Effector memory CD8-positive, alpha-beta T cell (primary cell): Measurements from ENCODE around the gene CDKL2.

Source experiments
- ATAC-seq: fragments of 150-1000 bp; cut with Tn5 transposase; replicated peaks from 2 replicates; pipeline ENCODE4 v1.10.0; 2021; ENCODE audit warnings: mild to moderate bottlenecking, moderate library complexity
- DNase-seq, 3 experiments: peaks; one replicate each; pipeline ENCODE4 v3.0.0; 2021
- H3K27ac Mint-ChIP-seq, 2 donors: one replicate each; pipeline ENCODE4 v1.8.0; 2022; ENCODE audit warnings: mild to moderate bottlenecking in 2 of 2, mixed read lengths in 2 of 2, moderate library complexity in 2 of 2
- H3K27me3 Mint-ChIP-seq, 2 donors: one replicate each; pipeline ENCODE4 v1.8.0; 2022; ENCODE audit warnings: mixed read lengths in 2 of 2
- H3K36me3 Mint-ChIP-seq: one replicate; pipeline ENCODE4 v1.8.0; 2022; ENCODE audit warnings: mild to moderate bottlenecking, moderate library complexity, mixed read lengths; ENCODE audit not compliant: insufficient read depth
- H3K4me1 Mint-ChIP-seq, 2 donors: one replicate each; pipeline ENCODE4 v1.8.0; 2022; ENCODE audit warnings: low read depth in 2 of 2, mixed read lengths in 2 of 2
- H3K4me3 Mint-ChIP-seq, 2 donors: one replicate each; pipeline ENCODE4 v1.8.0; 2022; ENCODE audit warnings: mild to moderate bottlenecking in 2 of 2, mixed read lengths in 2 of 2, moderate library complexity in 2 of 2
- H3K9me3 Mint-ChIP-seq, 2 donors: one replicate each; pipeline ENCODE4 v1.8.0; 2022; ENCODE audit warnings: mixed read lengths in 2 of 2

The CDKL2 gene

GRCh38 chr4:75662626-75663025, 32.3 kb upstream of the CDKL2 start:
- ATAC-seq (no peak), DNase-seq (no peak)
- Mint-ChIP-seq H3K27ac (no peak overlapping the region), H3K9me3 (no peaks in the 10 kb centered on the region), H3K27me3 (no peaks in the 10 kb centered on the region), H3K4me1 (peaks cover 35 to 46% of the 10 kb centered on the region in 2 donors), H3K4me3 (no peak overlapping the region), H3K36me3 (peaks cover 80% of the 10 kb centered on the region)

- no peak overlapping the region for H3K4me3 Mint-ChIP-seq
- DNase-seq = no peak
- H3K36me3 Mint-ChIP-seq = peaks cover 90% of the 10 kb centered on the region
- no peaks in the 10 kb centered on the region for H3K27me3 Mint-ChIP-seq
- H3K4me1 Mint-ChIP-seq = peaks cover 23 to 38% of the 10 kb centered on the region in 2 donors
- no peak for ATAC-seq
- H3K27ac Mint-ChIP-seq = no peak overlapping the region
- H3K9me3 Mint-ChIP-seq = no peaks in the 10 kb centered on the region
Observed at GRCh38 chr4:75660491-75660890, 30.2 kb upstream of the CDKL2 start.

DNA sequence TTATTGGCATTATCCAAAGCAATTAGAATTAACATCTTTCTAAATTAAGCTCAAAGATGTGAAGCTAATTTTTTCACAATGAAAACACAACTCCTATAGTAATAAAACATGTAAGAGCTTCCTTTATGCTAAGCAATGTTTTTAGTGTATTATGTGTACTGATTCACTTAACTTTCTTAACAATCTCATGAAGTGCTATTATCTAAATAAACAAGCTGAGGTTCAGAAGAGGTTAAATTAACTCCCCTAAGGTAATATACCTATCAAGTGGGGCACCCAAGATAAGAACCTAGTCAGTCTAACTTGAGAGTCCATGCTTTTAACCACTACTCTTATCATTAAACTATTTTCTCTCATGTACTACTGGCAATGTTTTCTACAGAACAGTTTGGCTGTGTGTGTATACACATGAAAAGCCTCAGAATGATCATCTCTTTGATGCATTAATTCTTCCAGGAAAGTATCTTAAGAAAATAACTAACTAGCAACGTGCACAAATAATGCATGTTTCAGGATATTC, 29.2 kb upstream of the CDKL2 start:
- Mint-ChIP-seq H3K4me3 (no peak overlapping the region), H3K27me3 (no peaks in the 10 kb centered on the region), H3K36me3 (peaks cover 91% of the 10 kb centered on the region), H3K4me1 (peaks cover 21 to 37% of the 10 kb centered on the region in 2 donors), H3K27ac (peak overlapping the region in 1 of 2 donors; percentile 75), H3K9me3 (no peaks in the 10 kb centered on the region)
- ATAC-seq (no peak), DNase-seq (no peak)

- Mint-ChIP-seq H3K4me1 (peaks cover 24 to 43% of the 10 kb centered on the region in 2 donors), H3K4me3 (no peak overlapping the region), H3K27ac (peak overlapping the region; percentile 75 to 85), H3K9me3 (no peaks in the 10 kb centered on the region), H3K36me3 (peaks cover 96% of the 10 kb centered on the region), H3K27me3 (no peaks in the 10 kb centered on the region)
- DNase-seq (no peak), ATAC-seq (no peak)
Observed at GRCh38 chr4:75658876-75659275, 28.5 kb upstream of the CDKL2 start.

GRCh38 chr4:75655562-75655961, 25.2 kb upstream of the CDKL2 start:
- Mint-ChIP-seq H3K27ac (peak overlapping the region; percentile 62 to 75), H3K9me3 (no peaks in the 10 kb centered on the region), H3K36me3 (peaks cover 100% of the 10 kb centered on the region), H3K27me3 (no peaks in the 10 kb centered on the region), H3K4me1 (peaks cover 19 to 35% of the 10 kb centered on the region in 2 donors), H3K4me3 (peak overlapping the region; percentile 17 to 28)
- DNase-seq = no peak
- ATAC-seq = peak; percentile 83

DNA sequence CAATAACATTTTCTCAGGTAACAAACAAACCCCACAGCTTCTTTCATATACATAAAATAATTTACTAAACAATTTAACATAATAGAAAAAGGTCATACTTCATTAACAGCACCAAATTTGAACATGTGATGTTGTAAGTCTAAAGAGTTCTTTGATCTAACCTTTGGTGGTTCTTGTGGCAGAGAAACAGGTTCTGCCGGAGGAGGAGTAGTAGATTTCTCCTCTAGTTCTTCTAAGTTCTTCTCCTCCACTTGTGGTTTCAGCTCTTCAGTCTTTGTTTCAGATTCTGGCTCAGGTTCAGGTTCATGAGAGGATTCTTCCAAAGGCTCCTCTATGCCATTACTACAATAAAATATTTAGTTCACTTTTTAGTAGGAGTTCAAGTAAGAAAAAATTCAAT, 24.6 kb upstream of the CDKL2 start:
- ATAC-seq = peak; percentile 60
- no peaks in the 10 kb centered on the region for H3K9me3 Mint-ChIP-seq
- no peak overlapping the region for H3K4me3 Mint-ChIP-seq
- H3K27ac Mint-ChIP-seq = peak overlapping the region; percentile 32 to 75
- peaks cover 19 to 32% of the 10 kb centered on the region in 2 donors for H3K4me1 Mint-ChIP-seq
- H3K27me3 Mint-ChIP-seq = no peaks in the 10 kb centered on the region
- peaks cover 100% of the 10 kb centered on the region for H3K36me3 Mint-ChIP-seq
- DNase-seq = no peak

DNA sequence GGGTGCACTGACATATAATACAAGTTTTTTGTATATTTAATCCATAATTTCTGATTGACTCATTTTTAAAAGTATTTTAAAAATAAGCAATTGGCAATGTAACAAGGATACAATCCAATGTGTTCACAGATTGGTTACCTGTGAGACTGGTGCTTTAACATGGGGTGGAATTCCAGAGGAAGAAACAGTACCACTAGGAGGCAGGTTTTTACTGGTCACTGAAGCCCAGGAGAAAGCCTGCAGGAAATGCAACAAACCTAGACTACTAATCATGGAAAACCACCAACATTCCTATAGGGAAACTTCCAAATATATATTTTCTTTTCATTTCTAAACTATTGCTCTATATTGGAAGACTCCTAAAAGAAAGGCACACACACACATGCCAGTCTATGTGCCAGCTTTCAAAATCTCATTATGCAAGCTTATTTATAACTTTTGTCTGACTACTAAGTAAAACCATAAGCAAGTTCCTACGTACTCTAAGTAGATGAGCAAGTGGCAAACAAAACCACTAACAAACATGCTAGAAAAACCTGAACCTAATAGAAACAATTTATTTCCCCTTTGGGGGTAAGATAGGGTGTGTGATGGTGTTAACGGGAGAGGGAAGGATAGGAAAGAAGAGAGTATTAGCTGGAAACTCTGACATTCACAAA, 23.6 kb upstream of the CDKL2 start:
- peaks cover 100% of the 10 kb centered on the region for H3K36me3 Mint-ChIP-seq
- DNase-seq (no peak), ATAC-seq (no peak)
- H3K27ac Mint-ChIP-seq = peak overlapping the region; percentile 75 to 81
- H3K4me3 Mint-ChIP-seq = no peak overlapping the region
- H3K9me3 Mint-ChIP-seq = no peaks in the 10 kb centered on the region
- no peaks in the 10 kb centered on the region for H3K27me3 Mint-ChIP-seq
- H3K4me1 Mint-ChIP-seq = peaks cover 19 to 32% of the 10 kb centered on the region in 2 donors

- H3K4me3 Mint-ChIP-seq = no peak overlapping the region
- H3K27me3 Mint-ChIP-seq = no peaks in the 10 kb centered on the region
- ATAC-seq = no peak
- peaks cover 82% of the 10 kb centered on the region for H3K36me3 Mint-ChIP-seq
- peaks cover 4 to 11% of the 10 kb centered on the region in 2 donors for H3K4me1 Mint-ChIP-seq
- H3K27ac Mint-ChIP-seq = peak overlapping the region; percentile 75 to 88
- no peak for DNase-seq
- no peaks in the 10 kb centered on the region for H3K9me3 Mint-ChIP-seq
Observed at GRCh38 chr4:75644095-75644494, 13.8 kb upstream of the CDKL2 start.

- peak overlapping the region in 1 of 2 donors; percentile 75 for H3K27ac Mint-ChIP-seq
- H3K36me3 Mint-ChIP-seq = peaks cover 78% of the 10 kb centered on the region
- no peaks in the 10 kb centered on the region for H3K9me3 Mint-ChIP-seq
- peaks cover 4 to 11% of the 10 kb centered on the region in 2 donors for H3K4me1 Mint-ChIP-seq
- no peak overlapping the region for H3K4me3 Mint-ChIP-seq
- no peak for DNase-seq
- no peaks in the 10 kb centered on the region for H3K27me3 Mint-ChIP-seq
- ATAC-seq = no peak
Observed at GRCh38 chr4:75643651-75644050, 13.3 kb upstream of the CDKL2 start.

GRCh38 chr4:75639124-75639695, 8.9 kb upstream of the CDKL2 start:
- DNase-seq = no peak
- H3K9me3 Mint-ChIP-seq = no peaks in the 10 kb centered on the region
- no peak for ATAC-seq
- peaks cover 1 to 3% of the 10 kb centered on the region in 2 donors for H3K4me1 Mint-ChIP-seq
- H3K27me3 Mint-ChIP-seq = no peaks in the 10 kb centered on the region
- H3K27ac Mint-ChIP-seq = peak overlapping the region; percentile 5 to 80
- no peak overlapping the region for H3K4me3 Mint-ChIP-seq
- peaks cover 35% of the 10 kb centered on the region for H3K36me3 Mint-ChIP-seq

DNA sequence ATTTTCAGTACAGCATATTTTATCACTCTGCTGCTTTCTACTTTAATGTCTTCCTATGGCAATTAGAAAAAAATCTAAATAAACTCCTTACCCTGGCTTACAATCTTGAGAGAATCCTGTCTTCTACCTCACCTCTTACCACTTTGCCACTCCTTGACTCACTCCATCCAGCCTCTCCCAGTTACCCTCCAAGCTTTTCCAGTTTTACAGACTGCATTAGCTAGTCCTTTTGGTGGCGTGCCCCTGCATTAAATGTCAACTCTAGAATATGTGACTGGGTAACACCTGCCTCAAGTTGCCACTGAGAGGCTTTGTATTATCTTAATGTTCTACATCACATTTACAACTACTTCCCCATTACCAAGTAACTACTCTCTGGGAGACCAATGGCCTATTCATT, 7.5 kb upstream of the CDKL2 start:
- H3K4me1 Mint-ChIP-seq = no peaks in the 10 kb centered on the region
- no peak overlapping the region for H3K4me3 Mint-ChIP-seq
- ATAC-seq (no peak), DNase-seq (no peak)
- no peaks in the 10 kb centered on the region for H3K27me3 Mint-ChIP-seq
- peak overlapping the region; percentile 11 to 57 for H3K27ac Mint-ChIP-seq
- H3K36me3 Mint-ChIP-seq = peaks cover 25% of the 10 kb centered on the region
- no peaks in the 10 kb centered on the region for H3K9me3 Mint-ChIP-seq

DNA sequence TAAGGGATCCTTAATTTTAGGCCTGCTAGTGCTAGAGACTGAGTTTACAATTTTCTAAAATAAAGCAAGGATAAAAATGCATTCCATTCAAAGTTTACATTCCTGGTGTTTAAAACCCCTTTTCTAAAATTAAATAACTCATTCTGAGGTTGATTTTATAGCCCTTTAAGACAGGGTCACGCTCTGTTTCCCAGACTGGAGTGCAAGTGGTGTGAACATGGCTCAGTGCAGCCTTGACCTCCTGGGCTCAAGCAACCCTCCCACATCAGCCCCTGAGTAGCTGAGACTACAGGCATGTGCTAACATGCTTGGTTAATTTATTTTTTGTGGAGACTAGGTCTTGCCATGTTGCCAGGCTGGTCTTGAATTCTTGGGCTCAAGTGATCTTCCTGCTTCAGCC, 6.8 kb upstream of the CDKL2 start:
- H3K4me3 Mint-ChIP-seq = no peak overlapping the region
- no peaks in the 10 kb centered on the region for H3K27me3 Mint-ChIP-seq
- peak overlapping the region in 1 of 2 donors; percentile 57 for H3K27ac Mint-ChIP-seq
- no peaks in the 10 kb centered on the region for H3K4me1 Mint-ChIP-seq
- no peak for ATAC-seq
- H3K9me3 Mint-ChIP-seq = no peaks in the 10 kb centered on the region
- H3K36me3 Mint-ChIP-seq = peaks cover 19% of the 10 kb centered on the region
- DNase-seq = no peak

DNA sequence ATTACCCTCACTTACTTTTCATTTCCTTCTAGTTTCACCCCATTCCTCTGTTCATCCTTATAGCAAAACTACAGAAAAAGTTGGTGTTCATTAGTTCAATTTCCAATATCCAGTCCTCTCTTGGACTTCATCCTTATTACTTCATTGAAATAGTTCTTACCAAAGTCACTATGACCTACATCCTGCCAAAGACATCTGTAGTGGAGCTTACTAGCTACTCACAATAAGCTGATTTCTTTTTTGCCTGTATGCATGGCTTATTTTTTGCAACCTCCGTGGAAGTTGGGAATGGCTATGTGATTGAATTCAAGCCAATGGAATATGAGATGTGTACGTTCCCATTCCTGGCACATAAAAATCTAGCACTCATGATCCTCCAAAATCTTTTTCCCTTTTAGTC, 4.6 kb upstream of the CDKL2 start:
- peaks cover 10% of the 10 kb centered on the region for H3K36me3 Mint-ChIP-seq
- H3K4me1 Mint-ChIP-seq = peaks cover 7 to 10% of the 10 kb centered on the region in 2 donors
- ATAC-seq = no peak
- no peak overlapping the region for H3K4me3 Mint-ChIP-seq
- no peaks in the 10 kb centered on the region for H3K27me3 Mint-ChIP-seq
- no peaks in the 10 kb centered on the region for H3K9me3 Mint-ChIP-seq
- H3K27ac Mint-ChIP-seq = no peak overlapping the region
- DNase-seq = no peak

GRCh38 chr4:75634281-75634680, 4.0 kb upstream of the CDKL2 start:
- DNase-seq (no peak), ATAC-seq (no peak)
- Mint-ChIP-seq H3K9me3 (no peaks in the 10 kb centered on the region), H3K27ac (no peak overlapping the region), H3K4me3 (no peak overlapping the region), H3K36me3 (peaks cover 11% of the 10 kb centered on the region), H3K27me3 (no peaks in the 10 kb centered on the region), H3K4me1 (peaks cover 7 to 10% of the 10 kb centered on the region in 2 donors)
